ENCODE data around the gene SWI5. TPM values are rescaled to one million over a fixed set of nuclear protein-coding genes. Genes with fewer than 3 reads are reported as not detected.
"Not testable (repeated sequence)": the region's sequence is repeated elsewhere in the genome, so short reads cannot be mapped to it uniquely, and the experiment has no call there.

The SWI5 gene
- total RNA-seq, 1 experiment from 2014 or later, result 93.9 TPM

GRCh38 chr9:128279088-128280073, 3.3 kb downstream of the SWI5 start:
- not testable (repeated sequence) for DNase-seq (ENCODE audit: low read depth)

DNA sequence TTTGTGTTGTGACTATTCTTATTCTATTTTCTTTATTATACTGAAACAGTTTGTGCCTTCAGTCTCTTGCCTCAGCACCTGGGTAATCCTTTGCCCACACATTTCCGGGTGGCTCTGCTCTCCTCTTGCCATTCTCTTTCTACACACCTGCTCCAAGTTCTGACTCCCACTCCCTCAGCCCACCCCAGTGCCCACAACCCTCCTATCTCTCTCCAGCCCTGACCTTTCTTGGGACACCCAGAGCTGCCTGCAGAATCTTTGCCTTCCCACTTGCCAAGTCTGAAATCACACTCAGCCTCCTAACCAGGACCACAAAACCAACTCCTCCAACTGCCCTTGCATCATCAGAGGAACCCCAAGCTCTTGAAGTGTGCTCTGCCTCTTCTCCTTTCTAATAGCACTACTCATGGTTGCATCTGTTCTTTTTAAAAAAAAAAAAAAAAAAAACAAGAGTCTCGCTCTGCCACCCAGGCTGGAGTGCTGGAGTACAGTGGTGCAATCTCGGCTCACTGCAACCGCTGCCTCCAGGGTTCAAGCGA, 4.1 kb downstream of the SWI5 start:
- no peak for DNase-seq (ENCODE audit: low read depth)

DNA sequence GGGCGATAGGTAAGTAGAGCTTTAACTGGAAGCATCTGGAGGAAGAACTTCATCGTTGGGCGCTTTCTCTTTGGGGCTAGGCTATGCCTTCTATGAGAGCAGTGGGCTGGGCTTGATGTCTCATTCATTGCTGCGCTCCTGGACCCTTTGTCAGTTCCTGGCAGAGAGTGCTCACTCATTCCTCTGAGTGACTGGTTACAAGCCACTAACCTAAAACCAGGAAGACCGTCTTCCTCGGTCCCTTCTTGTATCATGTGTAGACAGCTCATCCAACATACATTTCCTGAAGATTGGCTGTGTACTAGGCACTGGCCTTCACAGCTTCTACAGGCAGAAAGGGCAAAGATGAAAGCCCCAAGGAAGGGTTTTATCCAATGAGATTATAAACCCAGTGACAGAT, 6.4 kb downstream of the SWI5 start:
- no peak for DNase-seq (ENCODE audit: low read depth)

- DNase-seq (ENCODE audit: low read depth), result no peak
These were observed 9.1 kb downstream of the SWI5 start for GRCh38 chr9:128285033-128285784.

GRCh38 chr9:128286440-128286839, 10.4 kb downstream of the SWI5 start:
- DNase-seq (ENCODE audit: low read depth), result no peak

DNA sequence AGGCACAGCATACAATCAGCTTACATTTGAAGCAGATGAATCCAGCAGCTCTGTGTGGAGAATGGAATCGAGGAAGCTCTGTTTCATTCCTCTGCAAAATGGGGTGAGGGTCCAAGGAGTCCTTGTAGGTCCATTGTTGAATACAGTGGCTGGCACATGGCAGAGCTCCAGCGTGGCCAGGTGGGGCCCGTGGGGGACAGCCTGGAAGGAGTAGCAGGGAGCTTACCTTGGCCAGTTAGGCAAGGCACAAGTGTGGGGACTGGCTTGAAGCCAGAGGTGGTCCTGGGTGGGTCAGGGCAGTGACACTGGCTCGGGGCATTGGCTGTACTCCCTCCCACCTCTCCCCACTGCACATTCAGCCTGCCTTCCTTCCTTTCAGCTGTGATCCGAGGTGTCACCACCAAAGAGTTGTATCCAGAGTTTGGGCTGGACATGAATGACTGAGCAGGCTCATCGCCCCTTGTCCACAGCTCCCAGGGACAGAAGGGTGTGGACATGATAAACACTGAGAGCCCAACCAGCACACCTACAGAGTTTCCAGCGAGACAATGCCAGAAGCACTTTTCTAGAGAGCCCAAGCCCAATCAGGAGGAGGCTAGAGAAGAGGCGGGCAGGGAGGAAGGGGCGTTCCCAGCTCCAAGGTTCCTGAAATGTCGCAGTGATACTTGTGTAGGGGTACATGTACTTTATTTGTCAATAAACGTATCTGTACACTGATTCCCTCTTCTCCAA, 12.4 kb downstream of the SWI5 start:
- DNase-seq (ENCODE audit: low read depth), result no peak

GRCh38 chr9:128292009-128292408, 15.9 kb downstream of the SWI5 start:
- DNase-seq (ENCODE audit: low read depth), result no peak

GRCh38 chr9:128293091-128293490, 17.0 kb downstream of the SWI5 start:
- DNase-seq (ENCODE audit: low read depth), result no peak

DNA sequence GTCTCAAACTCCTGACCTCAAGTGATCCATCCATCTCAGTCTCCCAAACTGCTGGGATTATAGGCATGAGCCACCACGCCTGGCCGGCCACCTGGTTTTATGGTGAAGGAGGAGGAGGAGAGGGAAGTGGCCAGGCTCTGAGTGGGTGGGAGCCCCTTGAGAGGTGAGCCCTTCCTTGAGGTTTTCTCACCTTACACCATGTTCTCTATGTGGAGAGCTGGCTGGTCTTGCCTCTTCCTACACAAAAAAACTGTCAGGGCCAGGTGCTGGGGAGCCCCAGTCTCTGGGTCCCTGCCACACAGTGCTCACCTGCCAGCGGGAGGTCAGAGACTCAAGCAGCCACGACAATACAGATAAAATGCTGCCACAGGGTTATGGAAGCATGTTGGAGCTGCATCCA, 18.1 kb downstream of the SWI5 start:
- no peak for DNase-seq (ENCODE audit: low read depth)

DNA sequence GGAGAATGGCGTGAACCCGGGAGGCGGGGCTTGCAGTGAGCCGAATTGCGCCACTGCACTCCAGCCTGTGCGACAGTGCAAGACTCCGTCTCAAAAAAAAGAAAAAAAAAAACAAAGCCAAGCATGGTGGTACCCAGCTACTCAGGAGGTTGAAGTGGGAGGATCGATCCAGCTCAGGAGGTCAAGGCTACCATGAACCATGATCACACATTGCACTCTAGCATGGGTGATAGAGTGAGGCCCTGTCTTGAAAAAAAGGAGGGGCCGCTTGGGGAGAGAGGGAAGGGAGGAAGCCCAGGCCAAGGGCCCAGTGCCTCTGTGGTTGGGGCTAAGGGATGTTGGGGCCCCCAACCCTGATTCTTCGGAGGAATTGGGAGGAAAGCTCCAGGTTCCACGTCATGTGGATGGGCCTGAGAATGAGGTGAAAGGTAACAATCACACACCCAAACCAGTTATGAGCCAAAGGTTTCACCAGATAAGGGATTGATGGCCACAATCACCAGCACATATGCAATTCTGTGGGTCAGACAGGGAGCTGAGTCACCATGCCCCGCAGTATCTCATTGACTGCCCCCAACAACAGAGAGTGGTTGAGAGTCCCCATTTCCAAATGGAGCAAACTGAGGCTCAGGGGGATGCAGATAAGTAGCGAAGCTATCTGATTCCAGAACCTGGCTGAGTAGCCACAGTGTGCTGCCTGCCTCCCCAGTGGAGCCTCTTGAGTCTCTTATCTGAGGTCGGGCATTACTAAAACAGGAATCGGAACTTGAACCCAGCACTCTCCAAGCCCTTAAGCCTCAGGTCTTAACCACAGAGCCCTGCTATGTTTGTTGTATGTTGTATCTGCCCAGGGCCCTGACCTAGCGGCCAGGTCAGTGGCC, 20.5 kb downstream of the SWI5 start:
- peak; percentile 71 for DNase-seq (ENCODE audit: low read depth)

DNA sequence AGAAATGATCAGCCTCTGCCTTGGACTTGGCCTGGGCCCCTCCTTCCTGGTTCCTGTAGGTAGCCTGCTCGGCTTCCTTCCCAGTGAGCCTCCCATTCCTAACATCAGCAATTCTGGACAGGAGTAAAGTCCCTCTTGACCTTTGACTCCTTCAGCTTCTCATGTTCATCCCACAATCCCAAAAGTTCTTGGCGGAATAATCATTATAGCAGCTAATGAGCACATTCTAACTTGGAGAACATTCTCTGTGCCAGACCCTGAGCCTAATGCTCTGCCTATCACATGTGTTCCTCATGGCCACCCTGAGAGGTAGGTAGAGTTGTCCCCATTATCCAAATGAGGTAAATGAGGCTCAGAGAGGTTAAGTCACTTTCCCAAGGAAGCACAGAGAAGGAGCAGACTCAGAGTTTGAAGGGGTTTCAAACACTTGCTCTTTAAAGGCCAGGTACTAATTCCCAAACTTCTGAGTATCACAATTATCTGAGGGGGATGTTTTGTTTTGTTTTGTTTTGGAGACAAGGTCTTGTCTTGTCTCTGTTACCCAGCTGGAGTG, 21.2 kb downstream of the SWI5 start:
- DNase-seq (ENCODE audit: low read depth), result no peak

DNA sequence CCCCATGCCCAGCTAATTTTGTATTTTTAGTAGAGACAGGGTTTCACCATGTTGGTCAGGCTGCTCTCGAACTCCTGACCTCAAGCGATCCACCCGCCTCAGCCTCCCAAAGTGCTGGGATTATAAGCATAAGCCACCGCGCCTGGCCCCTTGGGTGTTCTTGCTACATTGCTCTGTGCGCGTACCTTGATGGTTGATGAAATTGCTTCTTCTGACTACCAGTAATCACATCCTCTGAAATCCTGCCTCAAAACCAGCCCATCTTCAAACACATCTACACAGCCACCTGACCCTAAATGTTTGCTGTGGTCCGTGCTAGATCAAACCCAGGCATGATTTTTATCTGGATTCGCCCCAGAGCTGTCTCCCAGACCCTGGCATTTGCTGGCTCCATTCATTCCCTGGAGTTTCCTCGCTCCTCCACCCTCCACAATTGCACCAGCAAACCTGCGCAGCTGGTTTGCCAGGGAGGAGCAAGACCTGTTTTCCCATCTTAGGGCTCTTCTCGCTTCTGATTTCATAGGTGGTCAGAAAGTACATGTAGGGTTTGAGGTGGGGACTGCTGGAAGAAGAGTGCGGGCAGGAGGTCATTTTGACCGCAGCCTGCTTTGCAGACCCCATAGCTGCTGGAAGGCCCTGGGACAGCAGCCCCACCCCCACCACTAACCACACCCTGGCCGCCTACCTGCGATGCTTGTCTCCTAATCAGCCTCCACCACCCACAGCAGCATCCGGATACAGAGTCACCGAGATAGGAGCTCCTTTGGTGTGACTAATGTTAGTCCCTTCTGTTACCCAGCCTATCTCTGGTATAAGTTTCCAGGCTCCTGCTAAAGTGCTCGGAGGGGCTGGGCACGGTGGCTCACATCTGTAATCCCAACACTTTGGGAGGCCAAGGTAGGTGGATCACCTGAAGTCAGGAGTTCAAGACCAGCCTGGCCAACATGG, 22.7 kb downstream of the SWI5 start:
- no peak for DNase-seq (ENCODE audit: low read depth)

GRCh38 chr9:128304136-128304970, 28.3 kb downstream of the SWI5 start:
- DNase-seq (ENCODE audit: low read depth), result no peak

DNA sequence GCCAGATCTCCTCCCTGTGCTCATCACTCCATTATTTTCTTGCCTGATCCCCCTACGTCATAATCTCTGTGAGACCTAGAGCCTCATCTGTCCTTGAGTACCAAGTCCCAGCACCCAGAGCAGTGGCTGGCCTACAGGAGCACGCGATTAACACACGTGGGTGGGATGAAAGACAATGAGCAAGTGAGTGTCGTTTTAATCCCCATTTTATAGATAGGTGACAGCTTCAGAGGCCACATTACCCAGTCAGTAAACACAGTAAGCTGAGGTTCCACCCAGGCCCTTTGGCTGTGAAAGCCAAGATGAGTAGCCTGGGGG, 28.9 kb downstream of the SWI5 start:
- no peak for DNase-seq (ENCODE audit: low read depth)

DNA sequence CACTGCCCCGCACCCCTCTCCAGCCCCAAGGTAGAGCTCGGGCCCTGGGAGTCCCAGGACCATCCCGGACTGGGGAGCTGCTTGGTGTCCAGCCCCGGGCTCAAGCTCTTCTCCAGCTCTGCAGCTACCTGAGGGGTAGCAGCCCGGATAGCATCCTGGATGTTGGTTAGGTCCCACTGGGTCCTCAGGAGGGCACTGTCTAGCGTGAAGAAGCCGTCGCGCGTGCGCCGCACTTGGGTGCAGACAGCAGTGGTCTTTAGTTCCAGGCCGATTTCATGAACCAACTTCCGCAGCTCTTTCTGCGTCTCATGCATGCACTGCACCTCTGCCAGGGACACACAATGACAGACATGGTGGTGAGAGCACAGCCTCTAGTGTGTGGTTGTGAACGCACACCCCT, 33.5 kb downstream of the SWI5 start:
- no peak for DNase-seq (ENCODE audit: low read depth)

DNA sequence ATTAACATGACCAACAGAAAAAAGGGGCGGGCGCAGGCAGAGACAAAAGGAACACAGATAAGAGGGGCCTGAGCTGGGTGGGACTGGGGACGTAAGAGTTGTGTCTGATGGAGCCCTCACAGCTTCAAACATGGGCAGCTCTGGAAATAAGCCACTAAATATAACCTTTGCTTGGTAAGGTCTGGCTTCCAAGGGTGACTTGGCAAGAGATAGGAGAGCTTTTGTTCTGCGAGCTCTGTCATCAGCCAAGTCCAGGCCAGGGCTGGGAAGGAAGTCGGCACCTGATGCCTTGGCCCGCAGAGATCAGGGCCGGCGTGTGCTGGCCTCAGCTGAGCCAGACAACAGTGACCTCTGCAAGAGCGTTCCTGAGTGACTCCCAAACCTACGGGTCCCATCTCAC, 34.4 kb downstream of the SWI5 start:
- no peak for DNase-seq (ENCODE audit: low read depth)

- DNase-seq (ENCODE audit: low read depth), result no peak
These were observed 38.6 kb downstream of the SWI5 start for GRCh38 chr9:128314697-128315096.

- no peak for DNase-seq (ENCODE audit: low read depth)
These were observed 40.3 kb downstream of the SWI5 start for GRCh38 chr9:128316421-128316820.

- DNase-seq (ENCODE audit: low read depth), result no peak
These were observed 41.6 kb downstream of the SWI5 start for GRCh38 chr9:128317629-128318028.

Measured in Daoy (cell line).